NCI-H460 (cell line): ENCODE data around the gene TLE4. TPM values are rescaled to one million over a fixed set of nuclear protein-coding genes. Genes with fewer than 3 reads are reported as not detected.
"Not testable (repeated sequence)": the region's sequence is repeated elsewhere in the genome, so short reads cannot be mapped to it uniquely, and the experiment has no call there.

Source experiments
- DNase-seq: peaks from one replicate; pipeline ENCODE4 v3.0.0-alpha.2; 2016; ENCODE audit warnings: low read depth; ENCODE audit errors: extremely low read depth
- total RNA-seq: library from RNA; depleted of rRNA; stranded (reverse); fragments of >200 nt; shearing (Covaris generic); gene quantifications from 2 replicates; pipeline ENCODE4 v1.2.3, GENCODE V29; 2014

TLE4 gene
- total RNA-seq, 1 experiment from 2014 or later: 9.5 TPM

- no peak for DNase-seq
Observed at GRCh38 chr9:79630521-79631403, 59.0 kb downstream of the TLE4 start.

- DNase-seq: no peak
Observed at GRCh38 chr9:79632060-79632459, 60.3 kb downstream of the TLE4 start.

GRCh38 chr9:79632705-79633104 lies 60.9 kb downstream of the TLE4 start:
- no peak for DNase-seq

GRCh38 chr9:79633558-79633957 lies 61.8 kb downstream of the TLE4 start:
- no peak for DNase-seq

- no peak for DNase-seq
Observed at GRCh38 chr9:79637177-79637925, 65.6 kb downstream of the TLE4 start.

- DNase-seq: no peak
Observed at GRCh38 chr9:79638806-79639205, 67.0 kb downstream of the TLE4 start.

- no peak for DNase-seq
Observed at GRCh38 chr9:79639354-79639753, 67.6 kb downstream of the TLE4 start.

GRCh38 chr9:79640067-79640466 lies 68.3 kb downstream of the TLE4 start:
- DNase-seq: not testable (repeated sequence)

GRCh38 chr9:79641070-79641469 lies 69.3 kb downstream of the TLE4 start:
- no peak for DNase-seq

GRCh38 chr9:79642671-79643070 lies 70.9 kb downstream of the TLE4 start:
- DNase-seq: no peak

GRCh38 chr9:79644048-79644447 lies 72.3 kb downstream of the TLE4 start:
- DNase-seq: no peak

GRCh38 chr9:79644601-79645000 lies 72.8 kb downstream of the TLE4 start:
- DNase-seq: no peak

GRCh38 chr9:79645110-79645509 lies 73.3 kb downstream of the TLE4 start:
- no peak for DNase-seq

GRCh38 chr9:79646096-79646495 lies 74.3 kb downstream of the TLE4 start:
- DNase-seq: no peak

GRCh38 chr9:79651251-79651795 lies 79.6 kb downstream of the TLE4 start:
- no peak for DNase-seq

GRCh38 chr9:79652598-79652997 lies 80.8 kb downstream of the TLE4 start:
- no peak for DNase-seq

GRCh38 chr9:79654591-79655382 lies 83.0 kb downstream of the TLE4 start:
- DNase-seq: not testable (repeated sequence)

GRCh38 chr9:79655551-79655950 lies 83.8 kb downstream of the TLE4 start:
- no peak for DNase-seq

GRCh38 chr9:79656169-79656568 lies 84.4 kb downstream of the TLE4 start:
- DNase-seq: no peak

- DNase-seq: no peak
Observed at GRCh38 chr9:79657891-79658290, 86.1 kb downstream of the TLE4 start.

GRCh38 chr9:79658926-79659325 lies 87.2 kb downstream of the TLE4 start:
- DNase-seq: no peak
